Measurements from ENCODE around the gene MYZAP. TPM values are rescaled to one million over a fixed set of nuclear protein-coding genes. Genes with fewer than 3 reads are reported as not detected.

The MYZAP gene
- total RNA-seq, 1 donor from 2014 or later = 0.27 TPM

DNA sequence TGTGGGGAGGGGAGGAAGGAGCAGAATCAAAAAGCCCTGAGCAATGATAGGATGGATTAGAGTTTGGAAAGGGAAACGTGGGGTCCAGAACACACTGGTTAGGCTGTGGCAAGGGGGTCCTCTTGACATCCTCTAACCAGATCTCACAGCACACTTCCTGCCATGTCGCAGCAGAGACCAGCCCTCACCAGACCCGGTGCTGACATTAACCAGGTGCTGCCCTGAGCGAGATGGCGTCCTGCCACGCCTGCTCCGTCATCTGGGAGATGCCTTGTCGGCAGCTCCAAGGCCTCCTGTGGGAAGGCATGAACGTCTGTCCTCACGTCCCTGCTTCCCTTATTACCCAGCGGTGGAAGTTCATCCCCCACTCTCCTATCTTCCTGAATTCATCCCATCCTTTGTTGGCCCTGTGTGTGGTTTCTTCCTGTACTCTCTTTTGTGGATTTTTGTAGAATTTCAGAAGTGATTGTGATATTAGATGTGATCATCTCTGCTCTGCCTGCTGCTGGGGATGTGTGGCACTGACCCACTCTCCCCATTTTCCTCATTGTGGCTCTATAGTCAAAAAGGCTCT, 29.4 kb upstream of the MYZAP start:
- intact Hi-C loops (cut with micrococcal nuclease) = loop anchor here (5.0 kb wide), 1 partner anchor 80 kb away; no protein-coding TSS in a partner anchor

DNA sequence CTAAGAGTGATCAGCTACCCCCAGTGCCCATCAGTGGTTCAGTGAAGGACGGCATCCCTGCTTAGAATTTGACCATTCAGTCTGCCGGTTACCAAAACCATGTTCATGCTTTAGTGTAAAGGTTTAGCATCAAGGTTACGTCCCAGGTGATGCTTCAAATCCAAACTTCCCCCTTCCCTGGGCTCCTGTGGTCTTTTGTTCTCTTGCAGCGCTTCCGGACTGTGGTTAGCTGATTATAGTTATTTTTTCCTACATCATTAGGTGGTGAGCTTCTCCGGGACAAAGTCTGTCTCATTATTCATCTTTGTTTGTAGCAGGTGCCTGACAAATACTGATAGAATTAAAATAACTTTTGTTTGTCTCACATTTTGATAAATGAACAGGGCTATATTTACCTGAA, 28.3 kb upstream of the MYZAP start:
- intact Hi-C loops (cut with micrococcal nuclease) = loop anchor here (5.0 kb wide), 1 partner anchor 79 kb away; no protein-coding TSS in a partner anchor

DNA sequence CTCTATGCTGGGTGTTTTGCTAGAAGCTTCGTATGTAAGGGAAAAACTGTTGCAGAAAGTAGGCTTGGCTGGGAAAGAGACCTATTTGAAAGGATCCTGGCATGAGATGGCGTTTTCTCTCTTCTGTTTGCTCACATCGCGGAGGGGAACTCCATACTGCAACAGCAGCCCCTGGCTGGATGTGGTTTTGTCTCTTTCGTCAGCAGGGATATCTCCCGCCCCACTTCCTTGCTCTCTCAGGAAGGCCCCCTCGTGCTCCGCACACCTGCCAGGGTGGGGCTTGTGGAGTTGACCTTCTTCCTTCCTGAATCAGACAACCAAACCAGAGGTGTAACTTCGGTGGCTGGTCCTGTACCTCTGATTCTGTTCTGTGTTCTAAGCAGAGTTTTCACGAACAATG, 26.4 kb upstream of the MYZAP start:
- intact Hi-C loops (cut with micrococcal nuclease) = no loop called here

DNA sequence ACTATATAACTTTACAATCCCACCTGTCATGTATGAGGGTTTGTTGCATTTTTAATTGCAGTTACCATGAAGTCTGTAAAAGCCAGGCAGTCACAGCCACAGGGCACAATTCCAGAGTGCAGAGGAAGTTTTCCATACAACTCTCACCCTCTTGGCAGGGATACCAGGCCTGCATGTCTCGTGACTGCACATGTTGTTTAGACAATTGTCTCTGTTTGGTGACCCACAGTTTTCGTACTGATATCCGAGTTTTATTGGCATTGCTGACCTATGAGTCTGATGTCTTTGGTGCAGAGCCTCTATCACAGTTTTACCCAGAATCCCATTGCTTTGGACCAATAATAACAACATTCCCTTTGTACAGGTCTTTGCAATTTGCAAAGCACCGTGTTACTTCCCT, 24.9 kb upstream of the MYZAP start:
- intact Hi-C loops (cut with micrococcal nuclease) = no loop called here

DNA sequence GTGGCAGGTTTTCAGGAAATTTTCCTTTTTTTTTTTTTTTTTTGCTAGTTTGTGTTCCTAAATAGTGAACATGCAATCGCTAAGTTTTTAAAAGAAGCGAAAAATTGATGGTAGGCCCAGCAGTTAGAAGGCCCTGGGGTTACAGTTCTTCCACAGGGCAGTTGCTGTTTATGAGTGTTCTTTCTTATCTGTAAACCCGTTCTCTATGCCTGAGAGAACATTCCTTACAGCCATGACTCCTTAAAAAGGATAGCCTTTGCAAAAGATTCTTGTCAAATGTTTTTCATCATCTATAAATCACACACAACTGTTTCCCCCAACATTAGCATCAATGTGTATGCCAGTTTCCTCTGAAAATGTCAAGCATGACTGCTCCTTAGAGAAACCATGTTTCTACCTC, 23.8 kb upstream of the MYZAP start:
- intact Hi-C loops (cut with micrococcal nuclease) = no loop called here

DNA sequence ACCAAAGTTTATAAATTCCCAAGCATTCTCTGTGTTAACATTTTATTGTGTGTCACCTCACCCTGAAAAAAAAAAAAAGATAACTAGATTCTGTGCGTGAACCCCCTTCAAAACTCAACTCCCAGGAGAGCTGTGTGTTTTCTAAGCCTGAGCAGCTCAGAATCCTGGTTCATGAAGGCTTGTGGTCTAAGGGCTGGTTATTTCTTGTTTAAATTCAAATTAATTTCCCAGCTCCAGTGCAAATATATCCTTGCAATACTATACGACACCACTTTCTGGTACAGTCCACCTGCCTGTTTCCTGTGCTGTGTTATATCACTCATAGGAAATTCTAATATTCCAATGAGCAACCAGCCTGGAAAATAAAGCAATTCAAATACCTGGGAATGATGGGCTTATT, 23.4 kb upstream of the MYZAP start:
- intact Hi-C loops (cut with micrococcal nuclease) = no loop called here

DNA sequence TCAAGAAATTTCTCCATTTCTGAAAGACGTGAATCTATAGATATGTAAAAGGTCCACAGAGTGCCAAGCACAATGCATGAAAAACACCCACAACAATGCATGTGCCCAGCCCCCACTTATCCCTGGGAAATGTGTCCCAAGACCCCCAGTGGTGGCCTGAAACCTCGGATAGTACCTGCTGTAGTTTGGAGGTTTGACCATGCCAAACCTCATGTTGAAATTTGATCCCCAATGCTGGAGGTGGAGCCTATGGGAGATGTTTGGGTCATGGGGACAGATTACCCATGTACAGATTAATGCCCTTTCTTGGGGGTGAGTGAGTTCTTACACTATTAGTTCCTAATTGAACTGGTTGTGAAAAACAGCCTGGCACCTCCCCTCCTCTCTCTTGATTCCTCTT, 21.4 kb upstream of the MYZAP start:
- intact Hi-C loops (cut with micrococcal nuclease) = no loop called here

DNA sequence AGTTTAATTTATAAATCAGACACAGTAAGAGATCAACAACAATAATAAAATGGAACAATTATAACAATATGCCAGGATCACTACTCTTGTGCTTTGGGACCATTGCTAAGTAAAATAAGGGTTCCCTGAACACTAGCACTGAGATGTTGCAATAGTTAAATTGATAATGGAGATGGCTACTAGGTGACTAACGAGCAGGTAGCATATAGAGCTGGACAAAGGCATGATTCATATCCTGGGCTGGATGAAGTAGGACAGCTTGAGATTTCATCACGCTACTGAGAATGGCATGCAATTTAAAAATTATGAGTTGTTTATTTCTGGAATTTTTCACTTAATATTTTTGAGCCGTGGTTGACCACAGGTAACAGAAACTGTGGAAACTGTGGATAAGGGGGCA, 20.7 kb upstream of the MYZAP start:
- intact Hi-C loops (cut with micrococcal nuclease) = no loop called here

DNA sequence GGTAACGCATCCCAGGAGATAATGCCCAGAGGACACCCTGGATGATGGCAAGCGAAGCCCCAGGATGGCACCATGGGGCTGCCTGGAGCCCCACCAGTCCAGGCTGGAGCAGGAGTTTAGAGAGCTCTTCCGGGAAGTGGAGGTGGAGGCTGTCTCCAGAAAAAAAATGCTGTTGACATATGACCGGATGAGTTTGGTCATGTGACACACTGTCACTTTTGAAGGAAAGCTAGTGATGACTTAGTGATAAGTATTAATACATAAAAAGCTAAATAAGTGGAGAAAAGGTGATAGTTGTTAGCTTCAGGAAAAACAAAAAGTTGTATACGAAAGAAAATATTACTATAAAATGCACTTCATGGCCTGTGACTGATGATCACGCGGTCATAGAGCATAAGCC, 20.0 kb upstream of the MYZAP start:
- intact Hi-C loops (cut with micrococcal nuclease) = no loop called here

DNA sequence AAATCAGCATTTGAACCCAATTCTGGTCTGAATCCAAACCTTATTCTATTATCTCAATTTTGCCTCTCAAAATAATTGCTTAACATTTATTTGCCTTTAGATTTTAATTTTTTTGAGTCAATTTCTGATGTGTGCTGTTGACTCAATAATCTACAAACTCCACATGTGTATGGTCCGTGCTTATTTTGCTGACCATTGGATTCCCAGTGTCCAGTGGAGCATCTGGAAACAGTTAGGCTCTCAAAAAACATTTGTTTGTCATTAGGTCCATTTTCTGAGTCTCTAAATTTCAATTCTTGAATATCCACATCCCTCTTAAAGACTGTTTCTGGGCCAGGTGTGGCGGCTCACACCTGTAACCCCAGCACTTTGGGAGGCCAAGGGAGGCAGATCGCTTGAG, 19.2 kb upstream of the MYZAP start:
- intact Hi-C loops (cut with micrococcal nuclease) = no loop called here

DNA sequence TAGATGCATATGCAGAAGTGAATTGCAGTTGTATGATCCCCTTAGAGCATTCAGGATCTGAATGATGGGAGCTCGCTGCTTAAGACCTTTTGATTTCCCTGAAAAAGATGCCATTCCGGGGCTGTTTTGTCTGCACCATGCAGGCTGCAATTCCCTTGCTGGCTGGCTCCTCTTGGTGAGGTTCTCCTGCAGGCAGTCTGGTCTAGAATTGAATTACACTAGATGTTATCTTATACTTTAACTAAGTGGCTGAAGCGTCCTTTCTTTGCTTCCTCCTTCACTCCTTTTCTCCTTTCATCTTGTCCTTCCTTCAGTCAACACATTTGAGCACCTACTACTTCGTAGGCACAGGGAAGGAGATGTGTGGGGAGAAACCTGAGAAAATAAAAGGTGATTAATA, 18.6 kb upstream of the MYZAP start:
- intact Hi-C loops (cut with micrococcal nuclease) = no loop called here

DNA sequence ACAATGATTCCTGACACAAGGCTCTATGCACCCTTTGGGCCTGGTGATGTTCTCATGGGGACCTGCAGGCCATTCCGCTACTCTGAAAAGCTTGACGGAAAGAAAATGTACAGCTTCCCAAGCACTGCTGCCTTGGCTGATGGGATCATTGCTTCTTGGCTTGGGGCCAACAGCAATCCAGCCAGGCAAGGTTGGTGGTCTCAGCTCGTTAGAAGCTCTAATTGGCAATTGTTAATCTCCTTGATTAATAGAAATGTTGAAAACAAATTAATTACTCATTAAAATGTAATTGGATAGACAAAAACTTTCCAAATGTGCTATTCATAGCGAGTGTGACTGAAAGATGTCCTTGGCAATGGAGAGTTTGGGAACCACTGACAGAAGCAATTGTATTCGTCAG, 16.3 kb upstream of the MYZAP start:
- intact Hi-C loops (cut with micrococcal nuclease) = no loop called here

DNA sequence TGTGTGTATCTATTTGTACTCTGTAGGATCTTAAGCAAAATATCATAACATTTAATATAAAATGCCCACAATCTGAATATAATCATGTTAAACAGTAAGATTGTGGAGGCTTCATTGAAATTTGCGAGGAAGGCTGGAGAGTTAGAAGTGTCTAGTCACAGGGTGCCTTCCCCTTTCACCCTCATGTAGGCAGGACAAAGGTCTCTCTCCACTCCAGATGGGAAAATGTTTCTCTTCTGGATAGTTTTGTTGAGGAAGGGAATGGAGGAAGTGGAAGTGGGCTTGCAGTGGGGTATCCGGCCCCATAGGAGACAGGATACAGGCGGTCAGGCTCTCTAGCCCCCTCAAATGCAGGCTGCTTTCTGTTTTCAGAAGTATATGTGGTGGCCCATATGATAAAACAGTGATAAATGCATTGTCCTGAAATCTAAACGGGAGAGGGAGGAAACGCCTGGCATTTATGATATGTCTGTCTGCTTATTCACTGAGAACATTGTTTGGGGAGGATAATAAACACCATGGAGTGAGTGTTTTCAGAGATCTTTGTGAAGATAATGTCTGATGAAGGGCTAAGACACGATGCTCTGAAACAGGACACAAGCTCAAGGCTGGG, 13.3 kb upstream of the MYZAP start:
- intact Hi-C loops (cut with micrococcal nuclease) = no loop called here

DNA sequence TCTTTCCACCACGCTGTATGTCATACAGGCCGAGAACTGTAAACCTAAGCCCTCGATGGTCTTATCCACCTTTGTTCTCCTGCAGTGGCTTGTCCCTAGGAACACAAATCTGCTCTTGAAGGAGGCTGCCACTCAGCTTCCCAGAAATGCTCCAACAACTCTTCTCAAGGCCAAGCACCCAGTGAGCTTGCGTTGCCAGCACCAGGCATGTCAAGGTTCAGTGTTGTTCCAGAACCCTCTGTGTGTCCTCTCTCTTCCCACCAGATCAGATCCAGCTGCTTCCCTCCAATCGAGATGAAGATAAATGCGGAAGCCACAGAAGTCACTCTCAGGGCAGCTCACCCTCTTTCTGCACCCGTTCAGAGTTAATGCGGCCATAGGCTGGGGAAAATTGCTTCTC, 11.3 kb upstream of the MYZAP start:
- intact Hi-C loops (cut with micrococcal nuclease) = no loop called here

DNA sequence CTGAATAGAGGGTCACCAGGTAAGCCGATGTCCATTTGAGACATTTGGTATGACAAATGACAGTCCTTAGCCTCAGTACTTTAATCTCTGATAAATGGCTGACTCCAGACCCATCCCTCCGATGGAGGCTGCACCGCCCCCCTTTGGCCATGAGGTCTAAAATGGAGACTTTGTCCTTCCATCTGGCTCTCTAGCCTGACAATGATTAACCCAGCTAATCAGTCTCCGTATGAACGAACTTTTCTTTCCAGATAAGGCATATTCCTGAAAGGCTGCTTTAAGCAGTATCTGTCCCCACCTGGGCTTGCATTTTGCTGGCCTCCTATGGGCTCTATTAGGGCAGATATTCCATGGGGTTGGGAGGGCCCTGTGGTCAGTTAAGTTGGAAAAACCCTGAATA, 10.8 kb upstream of the MYZAP start:
- intact Hi-C loops (cut with micrococcal nuclease) = no loop called here

DNA sequence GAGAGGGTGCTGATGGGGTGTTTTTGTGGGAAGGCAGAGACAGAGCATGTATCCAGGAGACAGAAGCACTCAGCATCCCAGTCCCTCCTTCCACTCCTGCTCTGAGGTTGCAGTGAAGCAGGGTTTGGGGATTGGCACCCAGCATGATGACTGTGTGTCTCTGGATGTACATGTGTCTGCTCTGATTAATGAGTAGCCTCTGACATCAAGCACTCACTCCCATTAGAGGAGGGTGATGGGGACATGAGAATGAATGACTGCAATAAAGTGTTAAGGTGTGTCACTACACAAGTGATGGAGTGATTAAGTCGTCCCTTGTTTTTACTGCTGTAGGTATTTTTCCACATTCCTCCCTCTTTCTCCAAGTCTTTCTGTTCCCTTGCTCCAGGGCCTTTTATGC, 9.6 kb upstream of the MYZAP start:
- intact Hi-C loops (cut with micrococcal nuclease) = no loop called here

DNA sequence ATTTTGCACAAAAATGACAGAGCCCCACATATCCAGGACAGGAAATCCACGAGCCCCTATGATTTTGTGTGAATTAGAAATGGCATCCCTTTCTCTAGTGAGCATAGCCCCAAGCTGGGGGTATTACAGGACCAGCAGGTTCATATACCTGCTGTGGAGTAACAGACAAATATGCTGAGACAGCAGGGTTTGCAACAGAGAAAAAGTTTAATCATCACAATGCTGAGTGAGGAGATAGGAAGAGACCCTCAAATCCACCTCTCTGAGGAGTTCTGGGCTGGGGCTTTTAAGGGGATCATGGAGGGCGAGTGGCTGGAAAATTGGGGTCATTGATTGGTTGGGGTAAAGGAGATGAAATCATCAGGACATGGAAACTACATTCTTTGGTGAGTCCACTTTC, 8.4 kb upstream of the MYZAP start:
- intact Hi-C loops (cut with micrococcal nuclease) = no loop called here

DNA sequence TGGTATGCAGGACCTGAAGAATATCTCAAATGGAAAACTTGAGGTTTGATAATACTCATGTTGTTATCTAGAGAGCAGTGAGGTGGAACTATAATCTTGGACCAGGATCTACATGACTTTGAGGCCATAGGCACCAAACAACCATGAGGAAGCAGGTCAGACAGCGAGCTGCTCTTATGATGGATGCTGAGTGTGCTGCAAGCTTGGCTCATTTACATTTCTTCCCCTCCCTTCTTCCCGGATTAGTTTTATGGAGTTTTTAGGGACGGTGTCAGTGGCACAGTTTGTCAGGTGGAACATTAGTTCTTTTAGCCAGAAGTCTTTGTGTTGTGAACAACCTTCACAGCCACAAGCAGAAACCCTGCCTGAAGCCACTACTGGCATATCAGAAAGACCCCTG, 8.0 kb upstream of the MYZAP start:
- intact Hi-C loops (cut with micrococcal nuclease) = no loop called here

DNA sequence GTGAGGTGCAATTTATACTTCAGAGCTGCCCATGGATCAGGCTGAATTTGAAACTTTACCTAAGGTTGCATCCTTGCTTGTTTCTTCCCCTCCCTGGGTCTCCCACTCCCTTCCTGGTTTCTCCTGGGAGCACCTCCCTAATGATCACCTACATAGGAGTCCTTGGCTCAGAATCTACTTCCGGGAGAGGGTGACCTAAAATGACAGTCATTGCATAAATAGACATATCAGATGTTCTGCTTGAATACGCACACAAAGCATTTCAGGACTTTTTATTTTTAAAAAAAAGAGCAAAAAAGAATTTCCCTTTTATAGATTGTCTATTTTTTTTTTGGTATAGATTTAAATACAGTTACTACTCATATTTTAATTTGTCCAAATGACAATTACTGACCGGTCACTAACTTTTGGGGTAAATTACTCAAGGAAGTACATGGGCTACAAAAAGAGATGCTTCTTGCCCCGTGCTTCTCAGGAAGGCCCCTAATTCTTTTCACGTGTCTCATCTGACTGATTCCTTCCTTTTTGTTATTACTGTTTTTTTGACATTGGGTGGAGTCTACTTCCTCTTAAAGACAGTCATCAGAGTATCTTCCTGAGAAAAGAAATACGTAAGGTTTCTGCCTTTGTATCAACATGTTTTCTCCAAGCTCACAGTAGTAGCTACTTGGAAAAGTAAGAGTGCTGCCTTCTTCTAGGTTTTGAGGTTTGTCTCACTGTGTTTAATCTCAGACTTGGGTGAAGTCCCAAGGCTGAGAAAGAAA, 4.9 kb upstream of the MYZAP start:
- intact Hi-C loops (cut with micrococcal nuclease) = loop anchor here (2.0 kb wide), 1 partner anchor 26 kb away; no protein-coding TSS in a partner anchor

DNA sequence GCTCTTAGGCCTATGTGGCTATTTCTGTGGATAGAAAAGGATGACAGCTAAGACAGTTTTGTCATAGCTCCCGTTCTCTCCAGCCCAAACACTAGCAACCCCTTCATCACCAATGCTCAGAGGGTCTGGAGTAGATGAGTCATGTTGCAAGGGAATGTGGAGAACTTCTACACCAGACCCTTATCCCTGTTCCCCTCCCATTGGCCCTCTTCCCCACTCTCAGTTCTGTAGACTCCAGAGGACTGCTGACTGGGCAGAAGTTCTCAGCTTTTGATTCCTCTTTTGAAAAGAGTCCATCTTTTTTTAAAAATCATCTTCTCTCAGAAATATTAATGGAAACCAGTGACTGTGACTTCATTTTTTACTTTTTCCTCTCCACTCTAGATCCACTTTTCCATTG, 2.4 kb upstream of the MYZAP start:
- intact Hi-C loops (cut with micrococcal nuclease) = no loop called here

DNA sequence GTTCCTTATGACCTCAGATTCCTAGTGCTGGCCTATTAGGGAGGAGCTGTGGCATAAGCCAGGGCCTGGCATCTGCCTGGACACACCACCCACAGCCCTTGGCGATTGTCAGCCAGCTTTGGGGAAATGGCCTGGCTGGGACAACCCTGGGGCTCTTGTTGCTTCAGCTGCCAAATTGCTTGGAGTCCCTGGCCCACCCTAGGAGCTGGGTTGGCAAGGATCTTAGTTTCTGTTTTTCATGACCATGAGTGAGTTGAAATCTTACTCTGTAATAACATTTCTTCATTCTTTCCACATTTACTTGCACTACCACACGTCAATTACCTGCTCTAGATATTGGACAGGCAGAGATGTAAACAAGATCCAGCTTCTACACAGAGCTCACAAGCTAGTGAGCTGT, 1.9 kb upstream of the MYZAP start:
- intact Hi-C loops (cut with micrococcal nuclease) = no loop called here

DNA sequence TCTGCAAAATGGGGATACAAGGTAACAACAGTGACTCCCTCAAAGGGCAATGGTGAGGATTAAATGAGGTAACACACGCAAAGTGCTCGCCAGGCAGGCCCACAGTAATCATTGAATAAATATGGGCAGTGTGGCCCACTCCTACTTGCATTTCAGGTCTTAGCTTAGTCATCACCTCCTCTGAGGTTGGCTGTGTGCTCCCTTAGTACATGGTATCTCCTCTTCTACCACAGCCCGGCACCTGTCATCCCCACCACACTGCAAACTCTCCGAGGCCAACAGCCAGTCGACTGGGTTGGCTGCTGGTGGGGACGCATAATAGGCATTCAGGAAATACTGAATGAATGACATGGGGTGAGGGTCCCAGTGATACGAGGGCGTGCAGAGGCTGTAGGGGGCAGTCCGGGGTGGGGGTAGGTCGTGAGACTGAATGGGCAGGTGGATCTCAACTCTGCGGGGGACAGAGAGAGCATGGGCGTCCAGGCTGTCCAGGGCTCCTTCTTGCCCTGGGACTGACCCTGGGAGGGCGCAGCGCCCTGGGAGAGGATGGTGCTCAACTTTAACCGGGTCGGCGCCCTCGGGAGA, 375 bp upstream of the MYZAP start:
- intact Hi-C loops (cut with micrococcal nuclease) = no loop called here

DNA sequence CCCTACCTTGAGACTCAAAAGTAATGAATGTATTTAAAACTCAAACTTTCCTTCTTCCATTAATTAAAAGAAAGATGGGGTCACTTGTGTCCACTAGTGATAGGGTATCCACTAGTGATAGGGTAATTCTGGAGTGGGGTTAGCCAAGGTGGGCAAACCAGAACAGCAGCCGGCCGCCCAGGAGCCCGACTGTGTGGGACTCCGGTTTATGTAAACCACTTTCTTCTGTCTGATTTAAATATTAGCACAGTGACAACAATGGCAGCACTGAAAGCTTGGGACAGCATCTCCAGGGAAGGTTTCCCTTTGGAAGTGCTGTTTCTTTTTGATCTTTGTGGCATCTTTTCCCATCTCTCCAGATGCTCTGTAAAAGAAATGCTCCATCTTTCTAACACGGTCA, 722 bp downstream of the MYZAP start:
- intact Hi-C loops (cut with micrococcal nuclease) = no loop called here

All from T-helper 2 cell treated with Interferon-gamma antibody and Interleukin-4, amounts not matched to agents 100 ng/mL and 5 ng/mL, for 36 hours (primary cell).